OCI-LY1 (cell line): ENCODE data around the gene ITSN2.

Experiments
- H2AFZ ChIP-seq: fragments of 200-600 bp; sonication (generic), shearing (Covaris generic); 2 replicates; pipeline ENCODE4 v1.6.0; 2014; ENCODE audit warnings: antibody characterized with exemption, mild to moderate bottlenecking, low read length
- H3F3A ChIP-seq: fragments of 200-600 bp; sonication (generic), shearing (Covaris generic); 2 replicates; pipeline ENCODE4 v1.6.0; 2014; ENCODE audit warnings: mild to moderate bottlenecking, antibody characterized with exemption, low read length, moderate library complexity; ENCODE audit not compliant: insufficient read depth
- H3K27ac ChIP-seq: fragments of 200-600 bp; sonication (generic); 2 replicates; pipeline ENCODE4 v1.5.1; 2014; ENCODE audit warnings: low read length, mixed run types, mild to moderate bottlenecking, low read depth; ENCODE audit not compliant: poor library complexity, severe bottlenecking
- H3K27me3 ChIP-seq: fragments of 200-600 bp; sonication (generic); 2 replicates; pipeline ENCODE4 v1.6.0; 2014; ENCODE audit warnings: antibody characterized with exemption, mild to moderate bottlenecking, low read length, moderate library complexity; ENCODE audit not compliant: insufficient read depth
- H3K36me3 ChIP-seq: fragments of 200-600 bp; sonication (generic); 2 replicates; pipeline ENCODE4 v1.6.1; 2014; ENCODE audit warnings: mild to moderate bottlenecking, antibody characterized with exemption, low read length, moderate library complexity, mixed read lengths; ENCODE audit not compliant: insufficient read depth
- H3K4me1 ChIP-seq: fragments of 200-600 bp; sonication (generic); 2 replicates; pipeline ENCODE4 v1.5.1; 2014; ENCODE audit warnings: mild to moderate bottlenecking, low read length, moderate library complexity; ENCODE audit not compliant: insufficient read depth, severe bottlenecking
- H3K4me2 ChIP-seq: fragments of 200-600 bp; sonication (generic), shearing (Covaris generic); 2 replicates; pipeline ENCODE4 v1.6.1; 2014; ENCODE audit warnings: low read length
- H3K4me3 ChIP-seq: fragments of 200-600 bp; sonication (generic); 2 replicates; pipeline ENCODE4 v1.5.1; 2014; ENCODE audit warnings: low read length, low read depth, mild to moderate bottlenecking, mixed read lengths; ENCODE audit not compliant: poor library complexity, severe bottlenecking
- H3K79me2 ChIP-seq: fragments of 200-600 bp; shearing (Covaris generic); 2 replicates; pipeline ENCODE4 v1.6.1; 2016; ENCODE audit warnings: mixed run types, low read length, mixed read lengths; ENCODE audit not compliant: insufficient read depth
- H3K9ac ChIP-seq: fragments of 200-600 bp; sonication (generic), shearing (Covaris generic); 2 replicates; pipeline ENCODE4 v1.6.1; 2014; ENCODE audit warnings: mild to moderate bottlenecking, low read length, mixed read lengths
- H3K9me2 ChIP-seq: fragments of 200-600 bp; sonication (generic), shearing (Covaris generic); 2 replicates; pipeline ENCODE4 v1.6.1; 2014; ENCODE audit warnings: low read depth, mild to moderate bottlenecking, low read length, mixed read lengths
- H3K9me3 ChIP-seq: fragments of 200-600 bp; shearing (Covaris generic); 2 replicates; pipeline ENCODE4 v1.6.1; 2014; ENCODE audit warnings: low read length, mixed read lengths
- H4K20me1 ChIP-seq: fragments of 200-600 bp; sonication (generic), shearing (Covaris generic); 2 replicates; pipeline ENCODE4 v1.6.0; 2016; ENCODE audit warnings: mild to moderate bottlenecking, low read length; ENCODE audit not compliant: insufficient read depth
- CTCF ChIP-seq: fragments of 200-600 bp; sonication (generic), shearing (Covaris generic); IDR thresholded peaks from 2 replicates; pipeline ENCODE4 v1.5.1; 2017; ENCODE audit warnings: mild to moderate bottlenecking, antibody characterized with exemption, low read length, moderate library complexity, mixed read lengths
- EZH2 ChIP-seq: fragments of 200-600 bp; sonication (generic), shearing (Covaris generic); IDR thresholded peaks from 2 replicates; pipeline ENCODE4 v1.8.0; 2017; ENCODE audit warnings: borderline replicate concordance, mixed run types, mild to moderate bottlenecking, antibody characterized with exemption, low read length, moderate library complexity, mixed read lengths

ITSN2 gene

GRCh38 chr2:24274809-24275208, 85.5 kb downstream of the ITSN2 start:
- no peak overlapping the region for H3K4me2 ChIP-seq
- H3K4me1 ChIP-seq, result no peaks in the 10 kb centered on the region
- H3F3A ChIP-seq, result no peaks in the 10 kb centered on the region
- no peak overlapping the region for H3K4me3 ChIP-seq
- no peak overlapping the region for H3K27ac ChIP-seq
- H3K9ac ChIP-seq, result no peak overlapping the region
- H2AFZ ChIP-seq, result no peak overlapping the region
- no peaks in the 10 kb centered on the region for H3K9me2 ChIP-seq
- H3K79me2 ChIP-seq, result no peaks in the 10 kb centered on the region
- H3K36me3 ChIP-seq, result peaks cover 71% of the 10 kb centered on the region
- H3K9me3 ChIP-seq, result no peaks in the 10 kb centered on the region
- H3K27me3 ChIP-seq, result no peaks in the 10 kb centered on the region
- TF ChIP-seq EZH2, result no peak
- TF ChIP-seq CTCF, result no peak
- no peaks in the 10 kb centered on the region for H4K20me1 ChIP-seq

GRCh38 chr2:24273598-24273997, 86.7 kb downstream of the ITSN2 start:
- H3K9ac ChIP-seq, result no peak overlapping the region
- no peaks in the 10 kb centered on the region for H3K79me2 ChIP-seq
- peaks cover 79% of the 10 kb centered on the region for H3K36me3 ChIP-seq
- TF ChIP-seq CTCF (no peak), EZH2 (no peak)
- H3K9me3 ChIP-seq, result no peaks in the 10 kb centered on the region
- H3F3A ChIP-seq, result no peaks in the 10 kb centered on the region
- H3K9me2 ChIP-seq, result no peaks in the 10 kb centered on the region
- H3K27ac ChIP-seq, result no peak overlapping the region
- no peak overlapping the region for H3K4me2 ChIP-seq
- no peaks in the 10 kb centered on the region for H3K4me1 ChIP-seq
- H3K27me3 ChIP-seq, result no peaks in the 10 kb centered on the region
- no peak overlapping the region for H2AFZ ChIP-seq
- H4K20me1 ChIP-seq, result no peaks in the 10 kb centered on the region
- H3K4me3 ChIP-seq, result no peak overlapping the region

- no peaks in the 10 kb centered on the region for H3K9me3 ChIP-seq
- H3K4me3 ChIP-seq, result no peak overlapping the region
- H3K4me1 ChIP-seq, result no peaks in the 10 kb centered on the region
- no peaks in the 10 kb centered on the region for H3K79me2 ChIP-seq
- no peak overlapping the region for H3K9ac ChIP-seq
- no peak overlapping the region for H3K4me2 ChIP-seq
- H3K27me3 ChIP-seq, result no peaks in the 10 kb centered on the region
- no peak overlapping the region for H2AFZ ChIP-seq
- H4K20me1 ChIP-seq, result no peaks in the 10 kb centered on the region
- no peaks in the 10 kb centered on the region for H3F3A ChIP-seq
- no peak overlapping the region for H3K27ac ChIP-seq
- no peaks in the 10 kb centered on the region for H3K9me2 ChIP-seq
- TF ChIP-seq EZH2 (no peak), CTCF (no peak)
- H3K36me3 ChIP-seq, result peaks cover 84% of the 10 kb centered on the region
These were observed 87.4 kb downstream of the ITSN2 start for GRCh38 chr2:24272907-24273306.
